ENCODE data around the gene STARD10. TPM values are rescaled to one million over a fixed set of nuclear protein-coding genes. Genes with fewer than 3 reads are reported as not detected.

The STARD10 gene
- total and polyA plus RNA-seq, 11 donors: 35.2 to 237 (median 55.2) TPM

GRCh38 chr11:72743321-72744221 lies 50.3 kb downstream of the STARD10 start:
- Histone ChIP-seq H3K36me3 (no peaks in the 10 kb centered on the region), H3K4me1 (peaks cover 0 to 63% (median 17%) of the 10 kb centered on the region in 12 donors), H3K4me3 (no peak overlapping the region), H3K9me3 (no peaks in the 10 kb centered on the region), H3K27me3 (no peaks in the 10 kb centered on the region), H3K27ac (no peak overlapping the region)
- intact Hi-C loops (cut with DNase I): loop anchor here in 2 of 10 donors (5.0 kb wide), 2 partner anchors 39 to 429 kb away; no protein-coding TSS in a partner anchor
- no peak for TF ChIP-seq CTCF (IDR thresholded peaks at IDR 0.05)
- no peak for TF ChIP-seq POLR2A (IDR thresholded peaks at IDR 0.05)
- DNase-seq (peak in 2 of 5 donors; percentile 19 to 44), ATAC-seq (no peak)
- WGBS, 4 donors: 84 to 88% (median 86%) methylated on average over 4 to 6 of the region's 6 CpGs

- no peaks in the 10 kb centered on the region for H3K27me3 ChIP-seq
- ATAC-seq: no peak
- no peak overlapping the region for H3K27ac ChIP-seq
- peak in 2 of 5 donors; percentile 11 to 26 for DNase-seq
- TF ChIP-seq POLR2A (IDR thresholded peaks at IDR 0.05) (no peak), CTCF (IDR thresholded peaks at IDR 0.05) (no peak)
- intact Hi-C loops (cut with DNase I): loop anchor here in 2 of 10 donors (5.0 kb wide), 2 partner anchors 40 to 430 kb away; no protein-coding TSS in a partner anchor
- no peaks in the 10 kb centered on the region for H3K9me3 ChIP-seq
- peaks cover 0 to 71% (median 17%) of the 10 kb centered on the region in 12 donors for H3K4me1 ChIP-seq
- no peaks in the 10 kb centered on the region for H3K36me3 ChIP-seq
- 85 to 92% (median 89%) methylated on average over 7 of the region's 7 CpGs for WGBS, 4 donors
- H3K4me3 ChIP-seq: no peak overlapping the region
These were observed 51.1 kb downstream of the STARD10 start for GRCh38 chr11:72742513-72743320.

GRCh38 chr11:72741849-72742512 lies 51.9 kb downstream of the STARD10 start:
- Histone ChIP-seq H3K36me3 (no peaks in the 10 kb centered on the region), H3K9me3 (no peaks in the 10 kb centered on the region), H3K4me3 (no peak overlapping the region), H3K27me3 (no peaks in the 10 kb centered on the region), H3K27ac (peak overlapping the region in 3 of 12 donors; percentile 28 to 93 (median 29)), H3K4me1 (peaks cover 0 to 78% (median 17%) of the 10 kb centered on the region in 12 donors)
- DNase-seq: peak in 3 of 5 donors; percentile 31 to 61 (median 42)
- ATAC-seq: peak in 1 of 4 donors; percentile 18
- WGBS, 4 donors: 67 to 74% (median 70%) methylated on average over 7 of the region's 7 CpGs
- TF ChIP-seq CTCF (IDR thresholded peaks at IDR 0.05) (no peak), POLR2A (IDR thresholded peaks at IDR 0.05) (no peak)
- intact Hi-C loops (cut with DNase I): loop anchor here in 2 of 10 donors (5.0 kb wide), 2 partner anchors 40 to 430 kb away; no protein-coding TSS in a partner anchor

Measured in heart left ventricle (tissue), 16 donors.